Skin of body (tissue), 2 donors: ENCODE results near the gene CFAP97D2. TPM values are rescaled to one million over a fixed set of nuclear protein-coding genes. Genes with fewer than 3 reads are reported as not detected.

ENCODE experiments used
- DNase-seq: peaks from one replicate; lab custom pipeline; 2025; lab: John Stamatoyannopoulos, UW
- total RNA-seq: library from RNA; depleted of rRNA; stranded (reverse); fragments of >200 nt; gene quantifications from one replicate; pipeline ENCODE4 v1.2.3, GENCODE V29; 2014

Gene CFAP97D2
- total RNA-seq, 1 donor from 2014 or later: not detected

DNA sequence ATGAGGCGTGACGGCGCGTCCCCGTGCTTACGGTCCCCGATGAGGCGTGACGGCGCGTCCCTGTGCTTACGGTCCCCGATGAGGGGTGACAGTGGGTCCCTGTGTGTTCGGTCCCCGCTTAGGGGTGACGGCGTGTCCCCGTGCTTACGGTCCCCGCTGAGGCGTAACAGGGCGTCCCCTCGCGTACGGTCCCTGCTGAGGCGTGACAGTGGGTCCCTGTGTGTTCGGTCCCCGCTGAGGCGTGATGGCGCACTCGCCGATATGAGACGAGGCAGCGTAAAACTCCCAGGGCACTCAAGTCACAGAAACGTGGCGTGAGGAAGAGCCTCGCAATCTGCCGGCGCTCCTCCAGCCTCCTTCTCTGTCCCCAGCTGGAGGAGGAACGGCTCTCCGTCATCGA is 20.9 kb downstream of the CFAP97D2 start:
- DNase-seq: no peak

DNA sequence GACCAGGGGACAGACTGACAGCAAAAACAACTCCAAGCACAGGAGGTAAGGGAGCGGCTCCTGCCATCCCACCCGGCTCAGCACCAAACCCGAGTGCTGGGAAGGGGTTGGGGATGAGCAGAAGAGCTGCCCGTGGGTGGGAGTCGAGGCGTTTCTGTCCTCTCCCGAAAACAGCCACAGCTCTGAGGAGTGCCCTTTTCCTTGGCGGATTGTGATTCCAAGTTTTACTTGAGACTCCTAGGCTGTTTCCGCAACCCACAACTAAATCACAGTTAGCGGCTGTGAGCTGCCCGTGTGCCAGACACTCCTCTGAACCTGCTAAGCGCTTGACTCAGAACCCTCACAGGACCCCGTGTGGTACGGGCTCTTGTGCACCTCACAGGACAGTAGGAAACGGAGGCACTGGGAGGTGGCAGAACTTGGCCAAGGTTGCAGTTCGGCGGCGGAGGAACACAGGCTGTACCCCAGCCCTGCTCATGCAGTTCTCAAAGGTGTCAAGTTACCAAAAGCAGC is 21.4 kb downstream of the CFAP97D2 start:
- DNase-seq: no peak

DNA sequence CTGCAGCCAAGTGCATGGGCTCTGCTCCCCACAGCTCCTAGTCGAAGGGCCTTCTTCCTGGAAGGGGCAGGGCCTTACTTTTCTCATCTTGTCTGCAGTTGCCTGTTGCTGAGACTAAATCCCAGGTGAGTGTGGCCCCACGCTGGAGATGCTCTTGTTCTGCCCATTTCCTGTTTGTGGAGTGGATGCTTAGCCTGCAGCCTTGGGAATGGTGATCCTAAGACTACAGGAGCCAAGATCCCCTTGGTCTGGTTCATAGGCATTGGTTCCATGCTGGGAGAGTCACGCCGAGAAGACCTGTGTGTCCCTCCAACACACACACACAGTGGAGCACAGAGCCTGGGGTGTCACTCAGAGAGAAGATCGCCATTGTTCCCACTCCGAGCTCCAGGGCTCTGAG is 23.5 kb downstream of the CFAP97D2 start:
- no peak for DNase-seq

DNA sequence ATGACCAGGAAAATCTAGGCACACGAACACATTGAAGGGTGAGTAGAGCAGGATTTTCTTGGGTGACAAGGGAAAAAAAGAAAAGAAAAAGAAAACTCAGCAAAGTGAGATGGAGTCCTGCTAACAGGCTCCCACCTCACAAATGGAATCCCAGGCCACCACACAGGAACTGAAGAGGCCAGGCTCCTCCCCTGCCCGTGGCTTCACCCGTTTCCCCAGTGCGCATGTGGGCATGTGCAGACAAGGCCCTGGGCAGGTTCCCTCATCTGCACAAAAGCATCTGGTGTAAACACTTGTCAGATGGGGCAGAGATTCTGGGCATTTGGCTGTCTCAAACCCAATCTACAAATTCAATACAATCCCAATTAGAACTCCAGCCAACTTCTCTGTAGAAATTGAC is 24.5 kb downstream of the CFAP97D2 start:
- no peak for DNase-seq

DNA sequence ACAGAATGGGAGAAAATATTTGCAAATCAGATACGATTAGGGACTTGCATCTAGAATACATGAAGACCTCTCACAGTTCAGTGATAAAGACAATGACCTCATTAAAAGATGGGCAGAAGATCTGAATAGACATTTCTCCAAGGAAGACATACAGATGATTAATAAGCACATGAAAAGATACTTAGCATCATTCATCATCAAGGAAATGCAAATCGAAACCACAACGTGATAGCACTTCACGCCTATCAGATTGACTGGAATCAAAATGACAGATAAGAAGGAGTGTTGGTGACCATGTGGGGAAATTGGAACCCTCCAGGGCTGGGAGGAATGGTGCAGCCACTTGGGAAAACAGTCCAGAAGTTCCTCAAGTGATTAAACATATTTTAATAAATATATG is 25.8 kb downstream of the CFAP97D2 start:
- DNase-seq: no peak

DNA sequence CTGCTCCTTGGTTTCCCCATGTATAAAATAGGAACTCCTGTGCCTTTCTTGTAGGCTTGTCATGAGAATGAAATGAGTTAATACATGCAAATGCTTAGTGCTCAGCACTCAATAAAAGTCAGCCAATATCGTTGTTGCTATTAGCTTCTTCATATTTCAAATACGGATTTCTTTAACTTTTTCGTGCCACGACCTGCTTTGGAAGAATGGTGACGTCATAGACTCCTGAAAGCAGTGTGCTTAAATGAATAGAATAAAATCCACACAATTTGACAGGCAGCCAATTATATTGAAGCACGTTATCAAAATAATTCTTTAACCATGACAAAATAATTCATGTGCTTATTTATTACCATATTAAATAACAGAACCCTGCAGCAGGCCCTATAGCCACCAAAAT is 29.1 kb downstream of the CFAP97D2 start:
- DNase-seq: no peak

DNA sequence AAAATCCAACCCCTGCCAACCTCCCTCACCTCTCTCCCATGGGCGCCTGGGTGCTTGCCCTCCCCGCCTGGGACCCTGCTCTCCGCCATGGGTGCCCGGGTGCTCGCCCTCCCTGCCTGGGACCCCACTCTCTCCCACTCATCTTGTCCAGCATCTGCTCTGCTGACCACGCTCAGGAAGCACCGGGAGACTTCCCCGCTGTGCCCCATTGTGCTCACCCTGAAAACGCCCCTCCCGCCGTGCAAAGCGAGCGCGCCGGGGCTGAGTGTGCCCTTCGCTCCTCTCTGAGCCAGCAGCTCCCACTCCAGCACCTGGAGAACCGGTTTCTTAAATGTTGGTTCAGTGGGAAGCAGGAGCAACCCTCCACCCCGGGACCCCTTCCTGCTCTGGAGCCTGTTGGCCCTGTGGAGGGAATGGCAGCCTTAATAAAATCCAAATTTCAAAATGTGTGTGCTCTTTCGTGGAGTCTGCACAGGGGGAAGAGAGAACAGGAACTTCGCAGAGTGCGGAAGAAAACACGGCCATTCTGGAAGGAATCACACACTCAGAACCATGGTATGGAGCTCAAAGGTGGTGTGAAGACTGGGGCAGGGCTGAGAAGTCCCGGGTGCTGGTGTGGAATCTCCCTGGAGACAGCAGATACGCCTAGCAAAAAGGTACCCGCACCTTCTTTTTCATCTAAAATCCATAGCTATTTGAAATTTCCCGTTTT is 32.5 kb downstream of the CFAP97D2 start:
- no peak for DNase-seq

DNA sequence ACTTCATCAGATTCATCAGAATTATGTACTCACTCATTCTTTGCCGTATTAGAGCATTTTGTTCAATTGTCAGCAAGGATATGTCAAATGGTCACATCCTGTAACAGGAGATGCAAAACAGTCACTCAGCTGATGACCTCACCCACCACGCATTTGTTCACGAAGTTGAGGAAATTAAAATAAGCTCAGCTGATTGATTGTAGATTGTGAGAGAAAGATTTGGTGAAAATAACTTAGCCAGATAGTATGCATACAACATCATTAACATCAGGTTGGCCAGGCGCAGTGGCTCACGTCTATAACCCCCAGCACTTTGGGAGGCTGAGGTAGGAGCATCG is 33.1 kb downstream of the CFAP97D2 start:
- DNase-seq: no peak

DNA sequence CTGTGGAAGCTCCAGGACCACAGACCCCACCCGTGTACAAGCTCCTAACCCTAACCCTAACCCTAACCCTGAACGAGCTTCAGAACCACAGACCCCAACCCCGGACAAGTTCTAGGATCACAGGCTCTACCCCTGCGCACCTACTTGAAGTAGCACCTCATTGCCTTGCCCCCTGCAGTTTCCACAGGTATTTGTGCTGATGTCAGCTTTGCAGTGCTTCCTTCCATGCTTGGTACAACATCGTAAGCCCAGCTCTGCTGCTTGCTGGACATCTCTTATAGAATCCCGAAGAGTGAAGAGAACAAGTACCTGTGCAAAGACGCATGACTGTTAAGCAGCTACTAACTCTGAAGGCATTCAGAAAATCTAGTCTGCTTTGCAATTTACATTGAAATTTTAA is 34.9 kb downstream of the CFAP97D2 start:
- DNase-seq: no peak

DNA sequence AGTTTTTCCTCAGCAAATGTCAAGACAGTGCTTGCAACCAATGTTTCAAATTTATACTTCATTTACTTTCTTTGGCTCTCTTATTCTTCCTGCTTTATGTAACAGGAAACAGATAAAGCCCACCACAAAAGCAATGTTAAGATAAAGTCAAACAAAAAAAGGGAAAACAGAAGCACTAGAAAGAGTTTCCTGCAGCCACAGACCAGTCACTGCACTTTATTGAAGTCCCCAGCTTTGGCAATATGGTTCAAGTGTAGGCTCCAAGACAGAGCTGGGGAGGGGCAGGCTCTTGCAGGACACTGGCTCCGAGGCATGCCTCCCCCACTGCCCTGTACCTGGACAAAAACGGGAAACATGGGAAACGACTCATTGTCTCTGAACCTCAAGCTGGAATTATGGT is 40.3 kb downstream of the CFAP97D2 start:
- DNase-seq: no peak

DNA sequence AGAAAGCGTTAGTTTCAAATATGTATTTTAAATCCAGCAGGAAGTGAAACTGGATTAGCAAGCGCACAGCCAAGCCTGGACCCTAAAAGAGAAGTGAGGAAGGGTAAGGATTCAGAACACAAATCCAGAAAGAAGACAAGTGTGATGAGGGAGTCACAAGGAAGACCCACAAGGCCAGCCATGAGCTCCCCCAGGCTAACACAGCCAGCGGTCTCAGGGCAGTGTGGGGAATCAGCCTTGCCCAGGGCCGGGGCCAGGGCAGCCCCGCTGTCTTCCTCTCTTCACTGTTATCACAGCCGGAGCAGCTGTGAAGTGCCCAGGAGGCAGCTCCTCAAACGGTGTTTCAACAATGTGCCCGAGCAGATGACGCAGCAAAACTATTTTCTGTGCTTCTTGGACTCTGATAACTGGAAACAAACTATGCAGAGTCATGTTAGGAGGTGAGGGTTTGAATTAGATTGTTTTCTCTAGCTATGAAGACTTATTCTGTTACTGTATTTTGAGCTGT is 43.5 kb downstream of the CFAP97D2 start:
- no peak for DNase-seq

DNA sequence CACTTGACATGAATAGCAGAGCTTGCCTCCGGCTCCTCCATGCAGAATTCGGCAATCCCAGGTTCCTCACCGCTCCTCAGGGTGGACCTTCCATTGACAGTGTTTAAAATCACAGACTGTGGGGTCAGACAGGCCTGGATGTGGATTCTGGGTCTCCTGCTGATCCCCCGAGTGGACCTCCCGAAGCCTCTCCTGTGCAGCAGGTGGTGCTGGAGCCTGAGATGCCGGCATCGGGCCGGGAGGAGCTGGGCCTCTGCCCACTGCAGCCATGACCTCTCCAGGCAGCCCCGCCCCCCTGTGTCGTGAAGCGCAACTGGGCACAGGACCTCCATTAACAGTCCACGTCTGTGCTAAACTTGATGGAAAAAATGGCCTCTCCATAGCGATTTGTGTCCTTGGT is 45.1 kb downstream of the CFAP97D2 start:
- no peak for DNase-seq

DNA sequence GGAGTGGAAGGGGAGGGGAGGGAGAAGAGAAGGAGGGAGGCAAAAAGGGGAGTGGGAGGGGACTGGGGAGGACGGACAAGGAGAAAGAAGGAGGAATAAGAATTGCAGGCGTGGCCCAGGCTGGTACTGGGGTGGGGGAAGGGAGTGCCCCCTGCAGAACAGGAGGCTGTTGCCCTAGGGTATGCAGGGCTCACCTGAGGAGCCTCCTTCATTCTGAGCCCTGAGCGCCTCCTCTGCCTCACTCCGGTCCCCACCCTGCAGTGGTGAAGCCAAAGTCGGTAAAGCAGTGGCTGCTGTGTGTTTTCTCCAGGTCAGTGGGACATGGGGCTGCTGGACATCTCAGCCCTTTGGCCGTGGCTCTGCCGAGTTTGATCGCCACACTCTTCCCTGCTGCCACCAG is 46.6 kb downstream of the CFAP97D2 start:
- no peak for DNase-seq

DNA sequence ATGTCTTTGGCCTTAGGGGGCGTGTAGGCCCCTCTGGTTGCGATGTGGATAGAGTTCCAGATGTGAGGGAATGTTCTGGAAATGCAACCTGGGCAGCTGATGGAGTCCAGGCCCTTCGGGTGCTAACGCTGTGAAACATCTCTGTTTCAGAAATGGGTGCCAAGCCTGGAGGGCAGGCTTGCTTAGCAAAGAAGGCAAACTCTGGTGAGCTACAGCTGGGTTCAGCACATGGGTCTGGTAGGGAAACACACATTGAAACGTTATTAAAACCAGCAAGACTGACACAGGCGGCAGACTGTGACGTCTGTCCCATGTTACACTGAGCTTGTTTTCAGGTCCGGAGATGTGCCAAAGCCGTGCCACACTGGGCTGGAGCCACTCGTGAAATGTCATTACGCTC is 47.0 kb downstream of the CFAP97D2 start:
- no peak for DNase-seq

DNA sequence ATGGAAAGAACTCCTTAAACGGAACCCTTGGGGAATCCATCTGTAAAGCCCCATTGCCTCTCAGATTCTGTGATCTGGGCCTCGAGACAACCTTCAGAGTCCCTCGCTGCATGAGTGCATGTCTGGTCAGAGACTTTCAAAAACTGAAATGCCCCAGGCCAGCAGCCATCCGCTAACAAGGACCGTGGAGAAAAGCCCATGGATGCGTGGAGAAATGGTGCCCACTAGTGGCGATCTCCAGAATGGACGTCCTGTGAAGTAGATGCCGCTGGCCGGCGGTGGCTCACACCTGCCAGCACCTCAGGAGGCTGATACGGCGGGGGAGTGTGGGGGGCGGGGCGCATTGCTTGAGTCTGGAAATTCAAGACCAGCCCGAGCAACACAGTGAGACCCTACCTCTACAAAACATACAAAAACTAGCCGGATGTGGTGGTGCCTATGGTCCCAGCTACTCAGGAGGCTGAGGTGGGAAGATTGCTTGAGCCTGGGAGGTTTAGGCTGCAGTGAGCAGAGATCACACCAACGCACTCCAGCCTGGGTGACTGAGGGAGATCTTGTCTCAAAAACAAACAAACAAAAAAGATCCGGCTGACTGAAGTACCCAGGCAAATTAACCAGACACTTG is 47.8 kb downstream of the CFAP97D2 start:
- peak; percentile 55 for DNase-seq

DNA sequence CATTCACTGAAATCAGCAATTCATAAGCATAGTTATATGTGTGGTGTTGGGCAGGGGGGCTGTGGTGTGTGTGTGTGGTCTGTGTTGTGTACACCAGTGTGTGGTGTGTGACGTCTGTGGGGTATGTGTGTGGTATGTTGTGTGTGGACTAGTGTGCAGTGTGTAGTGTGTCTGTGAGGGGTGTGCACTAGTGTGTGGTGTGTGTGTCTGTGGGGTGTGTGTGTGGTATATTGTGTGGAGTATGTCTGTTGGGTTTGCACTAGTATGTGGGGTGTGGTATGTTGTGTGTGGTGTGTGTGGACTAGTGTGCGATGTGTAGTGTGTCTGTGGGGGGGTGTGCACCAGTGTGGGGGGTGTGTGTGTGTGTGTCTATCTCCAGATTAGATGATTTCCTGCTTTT is 48.5 kb downstream of the CFAP97D2 start:
- DNase-seq: no peak

DNA sequence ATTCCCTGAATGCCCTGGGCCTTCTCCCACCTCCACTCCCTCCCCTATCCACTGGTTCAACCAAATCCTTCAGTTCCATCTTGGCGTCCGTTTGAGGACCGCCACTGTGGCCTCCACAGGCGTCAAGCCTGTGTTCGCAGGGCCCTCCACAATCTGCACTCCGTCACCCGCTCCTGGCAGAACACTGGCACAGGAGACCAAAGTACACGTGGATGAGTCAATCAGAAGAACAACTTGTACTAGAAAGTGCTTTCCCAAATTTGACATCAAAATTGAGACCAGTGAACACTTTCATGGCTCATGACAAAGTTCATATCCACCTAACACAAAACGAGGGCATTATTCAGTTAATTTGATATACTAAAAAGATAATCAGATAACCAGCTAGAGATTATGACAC is 49.1 kb downstream of the CFAP97D2 start:
- no peak for DNase-seq

DNA sequence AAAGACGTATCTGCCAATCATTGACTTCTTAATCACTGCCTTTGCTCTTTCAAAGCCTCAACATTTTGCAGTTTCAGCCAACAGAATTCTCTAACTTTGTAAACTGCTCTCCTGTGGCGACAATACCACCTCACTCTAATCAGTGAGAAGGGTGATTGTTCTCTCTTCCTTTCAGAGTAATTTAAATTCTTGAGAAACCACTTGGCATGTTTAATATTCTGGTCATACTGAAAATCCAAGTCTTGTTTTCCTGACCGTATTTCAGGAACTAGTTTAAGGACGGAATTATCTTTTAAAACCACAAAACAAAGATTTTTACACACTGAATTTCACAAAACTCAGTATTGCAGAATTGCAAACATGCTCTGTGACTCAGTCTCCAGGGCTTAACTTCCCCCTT is 50.4 kb downstream of the CFAP97D2 start:
- DNase-seq: no peak

DNA sequence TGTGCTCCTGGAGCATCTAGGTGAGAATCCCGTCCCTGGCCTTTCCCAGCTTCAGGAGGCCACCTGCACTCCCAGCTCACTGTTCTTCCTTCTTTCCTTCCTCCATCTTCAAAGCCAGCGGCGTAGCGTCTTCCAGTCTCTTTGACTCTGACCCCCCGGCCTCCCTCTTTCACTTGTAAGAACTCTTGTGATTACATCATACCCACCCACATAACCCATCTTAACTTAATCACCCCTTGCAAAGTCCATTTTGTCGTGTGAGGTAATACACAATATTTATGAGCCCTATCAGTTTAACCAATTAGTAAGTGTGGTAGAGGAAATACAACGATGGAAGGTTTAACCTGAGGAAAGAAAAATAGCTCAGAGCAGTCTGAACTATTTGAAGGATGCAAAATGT is 51.1 kb downstream of the CFAP97D2 start:
- DNase-seq: no peak

DNA sequence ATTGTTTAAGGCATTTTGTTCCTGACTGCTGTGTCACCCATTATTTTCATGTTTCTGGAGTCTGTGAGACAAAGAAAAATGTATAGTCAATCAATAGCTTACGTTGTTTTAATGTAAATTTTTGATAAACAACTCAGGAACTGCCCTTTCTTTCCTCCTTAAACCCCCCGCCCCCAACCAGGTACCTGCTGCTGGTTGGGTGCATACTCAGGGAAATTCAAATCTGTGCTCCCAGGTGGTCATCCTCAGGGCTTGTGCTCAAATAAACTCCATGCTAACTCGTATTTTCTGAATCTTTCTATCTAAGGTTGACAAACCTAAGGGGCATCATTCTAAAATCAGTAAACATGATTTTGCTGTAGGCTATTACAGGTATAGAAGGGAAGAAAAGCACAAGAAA is 51.5 kb downstream of the CFAP97D2 start:
- no peak for DNase-seq

DNA sequence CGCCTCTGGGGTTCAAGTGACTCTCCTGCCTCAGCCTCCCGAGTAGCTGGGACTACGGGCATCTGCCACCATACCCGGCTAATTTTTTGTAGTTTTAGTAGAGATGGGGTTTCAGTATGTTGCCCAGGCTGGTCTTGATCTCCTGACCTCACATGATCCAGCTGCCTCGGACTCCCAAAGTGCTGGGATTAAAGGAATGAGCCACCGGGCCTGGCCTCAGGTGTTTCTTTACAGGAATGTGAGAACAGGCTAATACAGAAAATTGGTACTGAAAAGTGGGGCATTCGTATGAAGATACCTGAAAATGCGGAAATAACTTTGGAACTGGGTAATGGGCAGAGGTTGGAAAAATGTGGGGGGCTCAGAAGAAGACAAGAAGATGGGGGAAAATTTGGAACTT is 52.8 kb downstream of the CFAP97D2 start:
- DNase-seq: no peak

DNA sequence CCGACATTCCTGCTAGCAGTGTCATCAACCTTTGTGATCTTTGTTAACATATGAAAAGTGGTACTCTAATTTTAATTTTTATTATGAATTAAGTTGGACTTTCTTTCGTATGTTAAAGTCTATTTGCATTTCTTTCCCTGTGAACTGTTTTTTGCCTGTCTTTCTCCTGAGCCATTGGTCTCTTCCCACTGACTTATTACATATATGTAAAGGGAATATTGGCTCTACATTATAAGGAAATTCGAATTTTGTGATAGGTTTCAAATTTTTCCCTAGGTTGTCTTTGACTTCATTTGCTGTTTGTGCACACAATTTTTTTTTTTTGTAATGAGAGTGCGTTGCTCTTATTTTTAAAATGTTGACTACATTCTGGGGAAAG is 55.2 kb downstream of the CFAP97D2 start:
- DNase-seq: no peak
